HEK293T (cell line): ENCODE measurements around the gene APBA2.

ENCODE experiments used
- CTCF ChIA-PET: fragments of 350-600 bp; formaldehyde crosslinking; extraction: SDS; loops from one replicate; lab custom pipeline; 2021; ENCODE audit warnings: antibody characterized with exemption, inconsistent platforms; lab: Yijun Ruan, JAX
- POLR2A ChIA-PET: fragments of 350-600 bp; formaldehyde crosslinking; extraction: SDS; loops from one replicate; lab custom pipeline; 2020; ENCODE audit warnings: antibody characterized with exemption, inconsistent platforms; lab: Yijun Ruan, JAX
- DNase-seq: peaks from one replicate; pipeline ENCODE4 v3.0.0; 2012; ENCODE audit warnings: mixed read lengths; ENCODE audit errors: extremely low spot score
- ARNT ChIP-seq: fragments of 450-650 bp; IDR thresholded peaks from 2 replicates; pipeline ENCODE4 v1.6.1; 2017; ENCODE audit warnings: mild to moderate bottlenecking
- BHLHE40 ChIP-seq: fragments of 450-650 bp; IDR thresholded peaks from 2 replicates; pipeline ENCODE4 v1.6.1; 2016; ENCODE audit warnings: mild to moderate bottlenecking, moderate library complexity, borderline replicate concordance
- CTBP1 ChIP-seq: fragments of 450-650 bp; IDR thresholded peaks from 2 replicates; pipeline ENCODE4 v1.6.1; 2016; ENCODE audit warnings: borderline replicate concordance
- ELF4 ChIP-seq: fragments of 450-650 bp; IDR thresholded peaks from 2 replicates; pipeline ENCODE4 v1.6.1; 2017; ENCODE audit warnings: antibody characterized with exemption
- FOXA1 ChIP-seq: fragments of 450-650 bp; IDR thresholded peaks from 2 replicates; pipeline ENCODE4 v1.6.1; 2016; ENCODE audit warnings: mild to moderate bottlenecking
- FOXK2 ChIP-seq: fragments of 450-650 bp; IDR thresholded peaks from 2 replicates; pipeline ENCODE4 v1.6.1; 2016; ENCODE audit warnings: mild to moderate bottlenecking
- FOXM1 ChIP-seq: fragments of 450-650 bp; IDR thresholded peaks from 2 replicates; pipeline ENCODE4 v1.6.1; 2017; ENCODE audit warnings: mild to moderate bottlenecking, borderline replicate concordance
- HDGF ChIP-seq: fragments of 450-650 bp; IDR thresholded peaks from 2 replicates; pipeline ENCODE4 v1.6.1; 2017; ENCODE audit warnings: antibody characterized with exemption, borderline replicate concordance
- L3MBTL2 ChIP-seq: fragments of 450-650 bp; conservative IDR thresholded peaks from 2 replicates; pipeline ENCODE4 v1.6.1; 2016; ENCODE audit warnings: mild to moderate bottlenecking
- LEF1 ChIP-seq: fragments of 450-650 bp; IDR thresholded peaks from 2 replicates; pipeline ENCODE4 v1.6.1; 2017; ENCODE audit warnings: mild to moderate bottlenecking, borderline replicate concordance
- NFRKB ChIP-seq: fragments of 450-650 bp; IDR thresholded peaks from 2 replicates; pipeline ENCODE4 v1.6.1; 2016; ENCODE audit warnings: mild to moderate bottlenecking, moderate library complexity
- PKNOX1 ChIP-seq: fragments of 450-650 bp; IDR thresholded peaks from 2 replicates; pipeline ENCODE4 v1.6.1; 2016
- SP1 ChIP-seq: fragments of 450-650 bp; IDR thresholded peaks from 2 replicates; pipeline ENCODE4 v1.6.1; 2017
- SUZ12 ChIP-seq: fragments of 450-650 bp; IDR thresholded peaks from 2 replicates; pipeline ENCODE4 v1.6.1; 2016; ENCODE audit warnings: mild to moderate bottlenecking
- TARDBP ChIP-seq: fragments of 450-650 bp; IDR thresholded peaks from 2 replicates; pipeline ENCODE4 v1.6.1; 2016
- ZNF384 ChIP-seq: fragments of 450-650 bp; IDR thresholded peaks from 2 replicates; pipeline ENCODE4 v1.6.1; 2016

APBA2 gene

DNA sequence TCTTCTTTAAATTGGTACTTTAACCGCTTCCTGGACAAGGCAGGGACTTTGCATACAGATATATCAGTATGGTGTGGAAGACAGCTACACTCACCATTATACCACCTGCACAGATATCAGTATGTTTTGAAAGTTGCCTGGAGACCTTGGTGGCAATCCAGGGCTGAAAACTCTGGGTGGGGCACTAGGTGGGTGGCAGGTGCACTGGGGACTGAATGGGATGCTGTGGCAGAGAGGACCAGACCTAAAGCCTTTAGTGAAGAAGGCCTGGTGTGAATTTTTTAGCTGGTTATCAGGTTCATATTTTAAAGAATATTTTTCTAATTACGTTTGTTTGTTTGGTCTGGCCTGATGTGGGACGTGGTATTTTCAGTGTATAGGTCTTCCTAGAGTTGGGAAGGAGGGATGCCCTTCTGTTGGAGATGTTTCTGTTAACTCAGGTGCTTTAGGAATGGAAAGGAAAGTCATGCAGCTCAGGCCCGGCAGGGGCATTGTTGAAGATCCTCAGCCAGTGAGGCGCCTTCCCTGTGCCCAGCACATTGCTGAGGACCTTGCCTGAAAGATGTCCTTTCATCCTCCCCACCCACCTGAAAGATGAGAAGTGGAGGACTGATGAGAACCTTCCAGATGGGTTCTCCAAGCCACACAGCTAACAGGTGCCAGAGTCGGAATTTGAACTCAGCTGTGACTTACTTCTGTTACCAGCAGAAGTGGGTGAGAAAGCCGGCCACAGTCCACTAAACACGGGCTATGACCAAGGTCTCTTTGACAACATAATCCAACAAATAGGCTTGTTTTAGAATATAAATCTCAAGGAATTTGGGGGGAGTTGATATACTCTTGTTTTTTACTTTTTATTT, 77.3 kb downstream of the APBA2 start:
- ChIA-PET CTCF (no interaction called here), POLR2A (no interaction called here)
- TF ChIP-seq PKNOX1 (no peak), FOXA1 (no peak), FOXK2 (no peak), BHLHE40 (no peak), ZNF384 (no peak), TARDBP (no peak), LEF1 (no peak), L3MBTL2 (no peak), NFRKB (no peak), FOXM1 (no peak), ARNT (no peak), SUZ12 (no peak), SP1 (no peak), ELF4 (no peak), CTBP1 (no peak), HDGF (no peak)
- DNase-seq = no peak

DNA sequence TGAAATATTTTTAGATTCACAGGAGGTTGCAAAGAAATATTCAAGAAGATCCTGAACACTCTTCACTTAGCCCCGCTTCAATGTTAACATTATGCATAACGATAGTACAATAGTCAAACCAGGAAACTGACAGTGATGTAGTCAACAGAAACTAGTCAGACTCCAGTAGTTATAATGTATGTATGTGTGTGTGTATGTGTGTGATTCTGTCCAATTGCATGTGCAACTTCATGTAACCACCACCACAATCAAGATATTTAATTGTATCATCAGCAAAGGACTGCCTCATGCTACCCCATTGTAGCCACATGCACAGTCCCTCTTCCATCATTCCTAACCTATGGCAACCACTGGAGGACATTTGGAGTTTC, 77.9 kb downstream of the APBA2 start:
- DNase-seq = no peak
- ChIA-PET POLR2A (no interaction called here), CTCF (no interaction called here)
- TF ChIP-seq BHLHE40 = no peak
- TF ChIP-seq SP1 = no peak
- TF ChIP-seq HDGF = no peak
- TF ChIP-seq PKNOX1 = no peak
- TF ChIP-seq SUZ12 = no peak
- TF ChIP-seq L3MBTL2 = no peak
- no peak for TF ChIP-seq LEF1
- no peak for TF ChIP-seq FOXK2

DNA sequence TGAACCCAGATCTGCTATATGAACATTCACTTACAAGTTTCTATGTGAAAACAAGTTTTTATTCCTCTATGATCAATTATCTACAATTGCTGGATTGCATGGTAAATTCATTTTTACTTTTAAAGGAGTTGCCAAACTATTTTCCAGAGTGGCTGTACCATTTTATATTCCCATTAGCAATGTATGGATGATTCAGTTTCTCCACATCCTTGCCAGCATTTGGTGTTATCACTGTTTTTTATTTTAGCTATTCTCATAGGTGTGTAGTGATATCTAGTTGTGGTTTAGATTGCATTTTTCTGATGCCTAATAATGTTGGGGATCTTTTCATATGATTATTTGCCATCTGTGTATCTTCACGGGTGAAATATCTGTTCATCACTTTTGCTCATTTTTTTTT, 78.3 kb downstream of the APBA2 start:
- POLR2A ChIA-PET = no interaction called here
- no peak for DNase-seq
- CTCF ChIA-PET = no interaction called here
- TF ChIP-seq PKNOX1 = no peak
- TF ChIP-seq TARDBP = no peak
- TF ChIP-seq ARNT = no peak
- no peak for TF ChIP-seq FOXM1
- no peak for TF ChIP-seq FOXK2
- no peak for TF ChIP-seq LEF1
- no peak for TF ChIP-seq ZNF384
- TF ChIP-seq HDGF = no peak
- no peak for TF ChIP-seq FOXA1
- no peak for TF ChIP-seq BHLHE40
- no peak for TF ChIP-seq CTBP1
- TF ChIP-seq L3MBTL2 = no peak
- TF ChIP-seq ELF4 = no peak

DNA sequence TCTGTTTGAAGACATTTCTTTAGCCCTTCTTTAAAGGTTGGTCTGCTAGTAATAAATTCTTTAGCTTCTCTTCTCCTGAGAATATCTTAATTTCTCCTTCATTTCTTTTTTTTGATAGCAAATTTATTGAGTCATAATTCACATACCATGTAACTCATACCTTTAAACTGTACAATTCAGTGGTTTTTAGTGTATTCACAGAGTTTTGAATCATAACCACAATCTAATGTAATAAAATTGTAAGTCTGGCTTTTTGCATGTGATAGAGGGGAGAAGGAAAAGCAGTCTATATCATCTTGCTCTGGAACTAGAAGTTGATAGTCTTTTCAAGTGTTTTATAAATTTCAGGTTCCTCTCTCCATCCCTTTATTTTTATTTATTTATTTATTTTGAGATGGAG, 81.3 kb downstream of the APBA2 start:
- no peak for DNase-seq
- TF ChIP-seq PKNOX1 = no peak
- no peak for TF ChIP-seq ELF4
- TF ChIP-seq NFRKB = no peak
- no peak for TF ChIP-seq ARNT
- no peak for TF ChIP-seq SP1
- TF ChIP-seq FOXM1 = no peak
- POLR2A ChIA-PET = no interaction called here
- CTCF ChIA-PET = no interaction called here

- TF ChIP-seq HDGF = no peak
- no peak for TF ChIP-seq FOXM1
- no peak for TF ChIP-seq NFRKB
- TF ChIP-seq FOXK2 = no peak
- no peak for TF ChIP-seq SP1
- no peak for TF ChIP-seq ZNF384
- TF ChIP-seq LEF1 = no peak
- no peak for TF ChIP-seq L3MBTL2
- no peak for TF ChIP-seq PKNOX1
- TF ChIP-seq FOXA1 = no peak
- TF ChIP-seq ARNT = no peak
- TF ChIP-seq CTBP1 = no peak
- no peak for TF ChIP-seq ELF4
- TF ChIP-seq BHLHE40 = no peak
- TF ChIP-seq TARDBP = no peak
- CTCF ChIA-PET = no interaction called here
- DNase-seq = no peak
- POLR2A ChIA-PET = no interaction called here
Observed at GRCh38 chr15:28967990-28968389, 82.2 kb downstream of the APBA2 start.
